Measurements from ENCODE around the gene CTNNA3. TPM values are rescaled to one million over a fixed set of nuclear protein-coding genes. Genes with fewer than 3 reads are reported as not detected.

CTNNA3 gene
- total and polyA plus RNA-seq, 3 donors from 2014 or later = 17.8 to 19.4 (median 18.3) TPM

GRCh38 chr10:67284589-67284988 lies 411.4 kb downstream of the CTNNA3 start:
- no peak for DNase-seq
- H3K36me3 ChIP-seq (ENCODE audit: low read depth, missing control alignments) = no peaks in the 10 kb centered on the region
- no peaks in the 10 kb centered on the region for H3K9me3 ChIP-seq
- TF ChIP-seq POLR2A (IDR thresholded peaks at IDR 0.05) (no peak), CTCF (IDR thresholded peaks at IDR 0.05) (no peak)
- no peaks in the 10 kb centered on the region for H3K4me1 ChIP-seq
- no peaks in the 10 kb centered on the region for H3K27me3 ChIP-seq
- intact Hi-C loops (cut with DNase I; ENCODE audit: low total_unique reads) = no loop called here
- H3K27ac ChIP-seq = no peak overlapping the region
- H3K4me3 ChIP-seq = no peak overlapping the region
- 61 to 64% methylated on average over 1 of the region's 1 CpG for WGBS, 2 donors

- no peaks in the 10 kb centered on the region for H3K9me3 ChIP-seq
- intact Hi-C loops (cut with DNase I; ENCODE audit: low total_unique reads) = no loop called here
- H3K36me3 ChIP-seq (ENCODE audit: low read depth, missing control alignments) = no peaks in the 10 kb centered on the region
- H3K4me1 ChIP-seq = no peaks in the 10 kb centered on the region
- DNase-seq = no peak
- H3K4me3 ChIP-seq = no peak overlapping the region
- no peaks in the 10 kb centered on the region for H3K27me3 ChIP-seq
- TF ChIP-seq POLR2A (IDR thresholded peaks at IDR 0.05) (no peak), CTCF (IDR thresholded peaks at IDR 0.05) (no peak)
- no peak overlapping the region for H3K27ac ChIP-seq
These were observed 413.1 kb downstream of the CTNNA3 start for GRCh38 chr10:67282871-67283270.

- intact Hi-C loops (cut with DNase I; ENCODE audit: low total_unique reads) = no loop called here
- DNase-seq = no peak
- Histone ChIP-seq H3K9me3 (no peaks in the 10 kb centered on the region), H3K4me1 (no peaks in the 10 kb centered on the region), H3K27me3 (no peaks in the 10 kb centered on the region), H3K4me3 (no peak overlapping the region), H3K36me3 (ENCODE audit: low read depth, missing control alignments) (no peaks in the 10 kb centered on the region), H3K27ac (no peak overlapping the region)
- WGBS, 2 donors = 89 to 92% methylated on average over 4 of the region's 4 CpGs
- TF ChIP-seq POLR2A (IDR thresholded peaks at IDR 0.05) (no peak), CTCF (IDR thresholded peaks at IDR 0.05) (no peak)
These were observed 415.6 kb downstream of the CTNNA3 start for GRCh38 chr10:67280405-67280804.

GRCh38 chr10:67277402-67277801 lies 418.6 kb downstream of the CTNNA3 start:
- Histone ChIP-seq H3K36me3 (ENCODE audit: low read depth, missing control alignments) (no peaks in the 10 kb centered on the region), H3K4me3 (no peak overlapping the region), H3K9me3 (no peaks in the 10 kb centered on the region), H3K27me3 (no peaks in the 10 kb centered on the region), H3K4me1 (no peaks in the 10 kb centered on the region), H3K27ac (no peak overlapping the region)
- TF ChIP-seq POLR2A (IDR thresholded peaks at IDR 0.05) = no peak
- TF ChIP-seq CTCF (IDR thresholded peaks at IDR 0.05) = no peak
- intact Hi-C loops (cut with DNase I; ENCODE audit: low total_unique reads) = no loop called here
- WGBS, 2 donors = 72 to 100% methylated on average over 2 of the region's 2 CpGs
- DNase-seq = no peak

- Histone ChIP-seq H3K27me3 (no peaks in the 10 kb centered on the region), H3K36me3 (ENCODE audit: low read depth, missing control alignments) (no peaks in the 10 kb centered on the region), H3K27ac (no peak overlapping the region), H3K4me1 (no peaks in the 10 kb centered on the region), H3K4me3 (no peak overlapping the region), H3K9me3 (no peaks in the 10 kb centered on the region)
- no peak for TF ChIP-seq POLR2A (IDR thresholded peaks at IDR 0.05)
- TF ChIP-seq CTCF (IDR thresholded peaks at IDR 0.05) = no peak
- WGBS, 2 donors = 74 to 82% methylated on average over 3 of the region's 3 CpGs
- intact Hi-C loops (cut with DNase I; ENCODE audit: low total_unique reads) = no loop called here
- no peak for DNase-seq
These were observed 426.2 kb downstream of the CTNNA3 start for GRCh38 chr10:67269828-67270227.

Data from testis (tissue), 3 donors.